NCI-H345 (cell line): ENCODE data around the gene CNTNAP3.
"Not testable (repeated sequence)": the region's sequence is repeated elsewhere in the genome, so short reads cannot be mapped to it uniquely, and the experiment has no call there.

ENCODE experiments used
- DNase-seq: peaks from one replicate; lab custom pipeline; 2025; lab: John Stamatoyannopoulos, UW

The CNTNAP3 gene

GRCh38 chr9:39287980-39288379 lies at the start of gene CNTNAP3:
Gene CNTNAP3, minus strand, starts transcription at chr9:39288167. Its CDS starts 103 bp downstream, at chr9:39288064.
- not testable (repeated sequence) for DNase-seq

GRCh38 chr9:39279995-39280394 lies 8.0 kb downstream of the CNTNAP3 start:
- not testable (repeated sequence) for DNase-seq

- DNase-seq = not testable (repeated sequence)
These were observed 45.5 kb downstream of the CNTNAP3 start for GRCh38 chr9:39242513-39242912.

GRCh38 chr9:39232130-39232991 lies 55.6 kb downstream of the CNTNAP3 start:
- not testable (repeated sequence) for DNase-seq

GRCh38 chr9:39215976-39216375 lies 72.0 kb downstream of the CNTNAP3 start:
- not testable (repeated sequence) for DNase-seq

GRCh38 chr9:39209773-39210172 lies 78.2 kb downstream of the CNTNAP3 start:
- DNase-seq = not testable (repeated sequence)

GRCh38 chr9:39206643-39207042 lies 81.3 kb downstream of the CNTNAP3 start:
- not testable (repeated sequence) for DNase-seq

GRCh38 chr9:39205842-39206241 lies 82.1 kb downstream of the CNTNAP3 start:
- DNase-seq = not testable (repeated sequence)

GRCh38 chr9:39200412-39200811 lies 87.6 kb downstream of the CNTNAP3 start:
- DNase-seq = not testable (repeated sequence)

- DNase-seq = not testable (repeated sequence)
These were observed 89.8 kb downstream of the CNTNAP3 start for GRCh38 chr9:39198000-39198709.

- DNase-seq = not testable (repeated sequence)
These were observed 116.6 kb downstream of the CNTNAP3 start for GRCh38 chr9:39171370-39171769.

- not testable (repeated sequence) for DNase-seq
These were observed 130.3 kb downstream of the CNTNAP3 start for GRCh38 chr9:39157714-39158113.

- DNase-seq = not testable (repeated sequence)
These were observed 155.0 kb downstream of the CNTNAP3 start for GRCh38 chr9:39132826-39133552.

GRCh38 chr9:39121401-39121800 lies 166.6 kb downstream of the CNTNAP3 start:
- DNase-seq = not testable (repeated sequence)

GRCh38 chr9:39111746-39112145 lies 176.2 kb downstream of the CNTNAP3 start:
- DNase-seq = not testable (repeated sequence)

GRCh38 chr9:39108145-39108544 lies 179.8 kb downstream of the CNTNAP3 start:
- no peak for DNase-seq

- DNase-seq = not testable (repeated sequence)
These were observed 190.8 kb downstream of the CNTNAP3 start for GRCh38 chr9:39097208-39097607.

- DNase-seq = not testable (repeated sequence)
These were observed 202.7 kb downstream of the CNTNAP3 start for GRCh38 chr9:39085311-39085710.

- DNase-seq = not testable (repeated sequence)
These were observed 205.4 kb downstream of the CNTNAP3 start for GRCh38 chr9:39082574-39082973.

- not testable (repeated sequence) for DNase-seq
These were observed 207.9 kb downstream of the CNTNAP3 start for GRCh38 chr9:39080081-39080480.

- not testable (repeated sequence) for DNase-seq
These were observed 209.2 kb downstream of the CNTNAP3 start for GRCh38 chr9:39078621-39079256.

GRCh38 chr9:39073537-39073936 lies 214.4 kb downstream of the CNTNAP3 start:
- not testable (repeated sequence) for DNase-seq
